ENCODE data around the gene SLC12A5. TPM values are rescaled to one million over a fixed set of nuclear protein-coding genes. Genes with fewer than 3 reads are reported as not detected.

SLC12A5 gene
- total RNA-seq, 4 donors from 2014 or later: not detected

DNA sequence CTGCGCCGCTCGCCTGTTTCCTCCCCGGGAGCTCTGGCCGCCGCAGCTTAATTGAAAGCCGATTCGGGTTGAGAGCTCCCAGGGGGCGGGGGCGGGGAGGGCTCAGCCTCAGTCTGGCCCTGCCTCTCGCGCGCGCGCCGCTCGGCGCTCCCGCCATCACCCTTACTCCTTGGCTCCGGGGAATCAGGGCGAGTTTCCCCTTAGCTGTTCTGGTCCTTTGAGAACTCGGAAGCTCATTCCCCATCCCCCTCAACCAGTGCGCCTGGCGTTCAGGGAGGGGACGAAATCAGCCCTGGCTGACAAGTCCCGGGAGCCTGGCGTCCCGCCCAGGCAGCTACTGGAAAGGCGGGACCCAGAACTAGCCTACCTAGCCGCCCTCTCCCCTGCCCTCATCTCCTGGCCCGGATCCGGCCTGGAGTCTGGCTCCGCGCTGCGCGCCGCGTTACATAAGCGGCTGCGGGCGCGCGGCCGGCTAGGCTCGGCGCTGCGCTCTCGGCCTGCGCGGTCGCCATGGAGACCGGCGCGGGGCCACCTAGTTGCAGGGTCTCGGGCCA lies 2.8 kb downstream of the SLC12A5 start:
- DNase-seq (ENCODE audit: low spot score in 2 of 2): no peak
- intact Hi-C loops (cut with DNase I; ENCODE audit: low total_unique reads): no loop called here
- TF ChIP-seq, protein P1, sequence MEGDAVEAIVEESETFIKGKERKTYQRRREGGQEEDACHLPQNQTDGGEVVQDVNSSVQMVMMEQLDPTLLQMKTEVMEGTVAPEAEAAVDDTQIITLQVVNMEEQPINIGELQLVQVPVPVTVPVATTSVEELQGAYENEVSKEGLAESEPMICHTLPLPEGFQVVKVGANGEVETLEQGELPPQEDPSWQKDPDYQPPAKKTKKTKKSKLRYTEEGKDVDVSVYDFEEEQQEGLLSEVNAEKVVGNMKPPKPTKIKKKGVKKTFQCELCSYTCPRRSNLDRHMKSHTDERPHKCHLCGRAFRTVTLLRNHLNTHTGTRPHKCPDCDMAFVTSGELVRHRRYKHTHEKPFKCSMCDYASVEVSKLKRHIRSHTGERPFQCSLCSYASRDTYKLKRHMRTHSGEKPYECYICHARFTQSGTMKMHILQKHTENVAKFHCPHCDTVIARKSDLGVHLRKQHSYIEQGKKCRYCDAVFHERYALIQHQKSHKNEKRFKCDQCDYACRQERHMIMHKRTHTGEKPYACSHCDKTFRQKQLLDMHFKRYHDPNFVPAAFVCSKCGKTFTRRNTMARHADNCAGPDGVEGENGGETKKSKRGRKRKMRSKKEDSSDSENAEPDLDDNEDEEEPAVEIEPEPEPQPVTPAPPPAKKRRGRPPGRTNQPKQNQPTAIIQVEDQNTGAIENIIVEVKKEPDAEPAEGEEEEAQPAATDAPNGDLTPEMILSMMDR (IDR thresholded peaks at IDR 0.05): no peak
- TF ChIP-seq POLR2A (IDR thresholded peaks at IDR 0.05): no peak
- 1 to 2% methylated on average over 29 to 33 of the region's 55 CpGs for WGBS, 2 donors
- H3K4me3 ChIP-seq (ENCODE audit: low read depth, poor library complexity, severe bottlenecking): no peak overlapping the region

DNA sequence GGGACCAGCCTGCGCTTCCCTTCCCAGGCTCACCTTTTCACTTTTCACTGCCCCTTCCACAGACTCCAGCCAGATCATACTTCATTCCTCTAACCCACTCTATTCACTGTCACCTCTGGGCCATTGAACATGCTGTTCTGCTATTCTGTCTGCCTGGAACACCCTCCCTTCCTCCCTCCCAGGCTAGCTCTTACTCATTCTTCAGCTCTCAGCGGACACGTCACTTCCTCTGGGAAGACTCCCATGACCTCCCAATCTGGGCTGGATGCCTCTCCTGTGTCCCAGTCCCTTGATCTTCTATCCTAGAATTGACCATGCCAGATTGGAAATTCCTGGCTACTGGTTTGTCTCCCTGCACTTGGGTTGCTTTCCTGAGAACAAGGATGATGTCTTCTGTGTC lies 5.0 kb downstream of the SLC12A5 start:
- no peak for DNase-seq (ENCODE audit: low spot score in 2 of 2)
- TF ChIP-seq, protein P1 (IDR thresholded peaks at IDR 0.05): no peak
- TF ChIP-seq POLR2A (IDR thresholded peaks at IDR 0.05): no peak
- intact Hi-C loops (cut with DNase I; ENCODE audit: low total_unique reads): no loop called here
- no peak overlapping the region for H3K4me3 ChIP-seq (ENCODE audit: low read depth, poor library complexity, severe bottlenecking)
- 81 to 87% methylated on average over 3 of the region's 3 CpGs for WGBS, 2 donors

DNA sequence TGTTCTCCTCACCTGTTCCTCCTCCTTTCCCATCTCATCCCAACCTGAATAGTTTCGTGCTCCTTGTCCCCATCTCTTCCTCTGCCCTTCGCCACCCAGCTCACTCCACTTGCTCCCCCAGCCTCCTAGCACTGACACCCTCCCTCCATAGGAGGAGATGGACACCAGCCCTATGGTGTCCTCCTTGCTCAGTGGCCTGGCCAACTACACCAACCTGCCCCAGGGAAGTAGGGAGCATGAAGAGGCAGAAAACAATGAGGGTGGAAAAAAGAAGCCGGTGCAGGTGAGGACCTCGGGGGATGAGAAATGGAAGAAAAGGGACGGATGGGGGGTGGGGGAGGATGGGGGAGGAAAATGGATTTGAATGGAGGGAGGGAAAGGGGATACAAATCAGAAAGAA lies 6.2 kb downstream of the SLC12A5 start:
- H3K4me3 ChIP-seq (ENCODE audit: low read depth, poor library complexity, severe bottlenecking): no peak overlapping the region
- TF ChIP-seq POLR2A (IDR thresholded peaks at IDR 0.05): no peak
- TF ChIP-seq, protein P1 (IDR thresholded peaks at IDR 0.05): no peak
- intact Hi-C loops (cut with DNase I; ENCODE audit: low total_unique reads): no loop called here
- 61 to 66% methylated on average over 5 of the region's 5 CpGs for WGBS, 2 donors
- DNase-seq (ENCODE audit: low spot score in 2 of 2): no peak

DNA sequence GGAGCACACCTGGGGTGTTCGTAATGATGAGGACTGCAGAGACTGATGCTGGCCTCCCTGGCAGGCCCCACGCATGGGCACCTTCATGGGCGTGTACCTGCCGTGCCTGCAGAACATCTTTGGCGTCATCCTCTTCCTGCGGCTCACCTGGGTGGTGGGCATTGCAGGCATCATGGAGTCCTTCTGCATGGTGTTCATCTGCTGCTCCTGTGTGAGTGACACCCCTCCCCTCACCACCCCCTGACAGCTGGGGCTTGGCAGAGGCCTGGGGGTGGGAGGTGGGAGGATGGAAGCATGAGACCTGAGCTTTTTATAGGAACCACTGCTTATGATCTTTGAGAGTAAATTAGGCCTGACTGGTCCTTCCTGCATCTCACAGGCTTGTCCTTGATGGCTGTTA lies 6.7 kb downstream of the SLC12A5 start:
- 78 to 82% methylated on average over 6 of the region's 6 CpGs for WGBS, 2 donors

DNA sequence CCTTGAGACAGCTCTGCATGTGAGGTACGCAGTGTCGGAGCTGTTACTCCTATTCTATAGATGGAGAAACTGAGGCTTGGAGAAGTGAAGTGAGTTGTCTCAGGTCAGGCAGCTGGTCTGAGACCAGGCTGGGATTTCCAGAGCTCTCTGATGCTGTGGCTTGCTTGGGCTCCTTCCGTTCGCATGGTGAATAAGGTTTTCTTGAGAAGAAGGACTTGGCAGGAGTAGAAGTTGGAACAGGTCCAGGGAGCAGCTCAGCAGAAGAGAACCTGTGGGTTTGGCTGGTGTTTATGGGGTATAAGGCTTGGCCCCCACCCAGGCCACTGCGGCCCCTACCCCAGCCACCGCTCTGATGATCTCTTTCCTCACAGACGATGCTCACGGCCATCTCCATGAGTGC lies 7.4 kb downstream of the SLC12A5 start:
- H3K4me3 ChIP-seq (ENCODE audit: low read depth, poor library complexity, severe bottlenecking): no peak overlapping the region
- TF ChIP-seq, protein P1 (IDR thresholded peaks at IDR 0.05): no peak
- no peak for TF ChIP-seq POLR2A (IDR thresholded peaks at IDR 0.05)
- WGBS, 2 donors: 82 to 83% methylated on average over 8 of the region's 8 CpGs
- intact Hi-C loops (cut with DNase I; ENCODE audit: low total_unique reads): no loop called here
- no peak for DNase-seq (ENCODE audit: low spot score in 2 of 2)

More for the DNA sequence above, 6.7 kb downstream of the SLC12A5 start:
- intact Hi-C loops (cut with DNase I; ENCODE audit: low total_unique reads): no loop called here
- TF ChIP-seq, protein P1 (IDR thresholded peaks at IDR 0.05): no peak
- no peak for TF ChIP-seq POLR2A (IDR thresholded peaks at IDR 0.05)
- H3K4me3 ChIP-seq (ENCODE audit: low read depth, poor library complexity, severe bottlenecking): no peak overlapping the region
- no peak for DNase-seq (ENCODE audit: low spot score in 2 of 2)

DNA sequence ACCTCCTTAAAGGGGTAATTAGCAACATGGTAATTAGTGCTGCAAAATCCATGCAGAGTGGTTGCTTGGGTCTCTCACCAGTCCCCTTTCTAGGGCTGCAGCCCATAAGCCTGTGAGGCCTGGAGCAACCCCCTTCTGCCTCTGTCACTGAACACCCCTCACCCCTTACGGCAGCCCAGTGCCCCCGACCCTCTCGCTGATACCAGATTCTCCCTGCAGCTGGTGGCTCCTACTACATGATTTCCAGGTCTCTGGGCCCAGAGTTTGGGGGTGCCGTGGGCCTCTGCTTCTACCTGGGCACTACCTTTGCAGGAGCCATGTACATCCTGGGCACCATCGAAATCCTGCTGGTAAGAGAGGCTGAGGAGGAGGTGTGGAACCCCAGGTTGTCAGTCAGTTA lies 8.0 kb downstream of the SLC12A5 start:
- intact Hi-C loops (cut with DNase I; ENCODE audit: low total_unique reads): no loop called here
- 63 to 70% methylated on average over 5 of the region's 5 CpGs for WGBS, 2 donors
- no peak overlapping the region for H3K4me3 ChIP-seq (ENCODE audit: low read depth, poor library complexity, severe bottlenecking)
- no peak for DNase-seq (ENCODE audit: low spot score in 2 of 2)
- TF ChIP-seq, protein P1 (IDR thresholded peaks at IDR 0.05): no peak
- no peak for TF ChIP-seq POLR2A (IDR thresholded peaks at IDR 0.05)
